NCI-H2227 (cell line): ENCODE measurements around the gene CNDP2.

Experiments used
- DNase-seq: peaks from one replicate; lab custom pipeline; 2025; ENCODE audit not compliant: unreplicated experiment; lab: John Stamatoyannopoulos, UW

CNDP2 gene

GRCh38 chr18:74472312-74472711 is 23.9 kb upstream of the CNDP2 start:
- DNase-seq: no peak

GRCh38 chr18:74473976-74474640 is 22.1 kb upstream of the CNDP2 start:
- no peak for DNase-seq

GRCh38 chr18:74476140-74476539 is 20.0 kb upstream of the CNDP2 start:
- peak; percentile 42 for DNase-seq

GRCh38 chr18:74477771-74478170 is 18.4 kb upstream of the CNDP2 start:
- DNase-seq: no peak

GRCh38 chr18:74478316-74478715 is 17.8 kb upstream of the CNDP2 start:
- DNase-seq: no peak

GRCh38 chr18:74478880-74479279 is 17.3 kb upstream of the CNDP2 start:
- no peak for DNase-seq

- no peak for DNase-seq
These were observed 16.5 kb upstream of the CNDP2 start for GRCh38 chr18:74479486-74480148.

GRCh38 chr18:74480149-74480651 is 16.0 kb upstream of the CNDP2 start:
- no peak for DNase-seq

- DNase-seq: no peak
These were observed 13.5 kb upstream of the CNDP2 start for GRCh38 chr18:74482697-74483096.

GRCh38 chr18:74486119-74486849 is 9.9 kb upstream of the CNDP2 start:
- no peak for DNase-seq

- DNase-seq: no peak
These were observed 7.8 kb upstream of the CNDP2 start for GRCh38 chr18:74488354-74488753.

- DNase-seq: no peak
These were observed 7.3 kb upstream of the CNDP2 start for GRCh38 chr18:74488864-74489263.

- DNase-seq: no peak
These were observed 6.5 kb upstream of the CNDP2 start for GRCh38 chr18:74489676-74490075.

- no peak for DNase-seq
These were observed 3.9 kb upstream of the CNDP2 start for GRCh38 chr18:74492259-74492658.

GRCh38 chr18:74493689-74494088 is 2.5 kb upstream of the CNDP2 start:
- DNase-seq: peak; percentile 14

GRCh38 chr18:74494514-74494913 is 1.6 kb upstream of the CNDP2 start:
- no peak for DNase-seq

- DNase-seq: peak; percentile 61
These were observed 553 bp downstream of the CNDP2 start for GRCh38 chr18:74496508-74497323.

GRCh38 chr18:74497324-74497676 is 1.1 kb downstream of the CNDP2 start:
- peak; percentile 33 for DNase-seq

- DNase-seq: no peak
These were observed 1.6 kb downstream of the CNDP2 start for GRCh38 chr18:74497778-74498177.

GRCh38 chr18:74498712-74499627 is 2.8 kb downstream of the CNDP2 start:
- no peak for DNase-seq
